Astrocyte of the spinal cord (primary cell): ENCODE results near the gene CDKAL1.
A peak's percentile ranks its signal among the peaks of the same experiment; 100 is the strongest.

Source experiments
- DNase-seq: peaks from one replicate; pipeline ENCODE4 v3.0.0; 2011; ENCODE audit warnings: low read depth, low spot score
- H3K4me3 ChIP-seq: 2 replicates; pipeline ENCODE4 v1.5.1; 2011; ENCODE audit warnings: low read depth, mild to moderate bottlenecking, low read length, moderate library complexity
- CTCF ChIP-seq: IDR thresholded peaks from 2 replicates; pipeline ENCODE4 v1.5.1; 2012; ENCODE audit warnings: low read depth, mild to moderate bottlenecking, low read length, inconsistent platforms
- in situ Hi-C: cut with HindIII; loops from 2 replicates; pipeline ENCODE4 v1.10.0; 2017; ENCODE audit warnings: low sequenced_read_pairs

The CDKAL1 gene

GRCh38 chr6:20936949-20937348 lies 402.7 kb downstream of the CDKAL1 start:
- no peak for DNase-seq
- H3K4me3 ChIP-seq = no peak overlapping the region
- no peak for TF ChIP-seq CTCF
- in situ Hi-C loops = no loop called here

GRCh38 chr6:20939161-20939775 lies 405.0 kb downstream of the CDKAL1 start:
- in situ Hi-C loops = no loop called here
- no peak for TF ChIP-seq CTCF
- DNase-seq = no peak
- no peak overlapping the region for H3K4me3 ChIP-seq

GRCh38 chr6:20943040-20943627 lies 408.9 kb downstream of the CDKAL1 start:
- in situ Hi-C loops = no loop called here
- no peak for TF ChIP-seq CTCF
- H3K4me3 ChIP-seq = no peak overlapping the region
- no peak for DNase-seq

GRCh38 chr6:20943922-20944321 lies 409.7 kb downstream of the CDKAL1 start:
- no peak for DNase-seq
- H3K4me3 ChIP-seq = no peak overlapping the region
- no peak for TF ChIP-seq CTCF
- in situ Hi-C loops = no loop called here

GRCh38 chr6:20946022-20946421 lies 411.8 kb downstream of the CDKAL1 start:
- in situ Hi-C loops = no loop called here
- DNase-seq = peak; percentile 72
- no peak overlapping the region for H3K4me3 ChIP-seq
- peak; percentile 24 for TF ChIP-seq CTCF

- in situ Hi-C loops = no loop called here
- H3K4me3 ChIP-seq = no peak overlapping the region
- no peak for TF ChIP-seq CTCF
- DNase-seq = no peak
Measured at GRCh38 chr6:20946890-20947289, 412.6 kb downstream of the CDKAL1 start.
